ENCODE results near the gene ENKUR.

ENKUR gene

GRCh38 chr10:25049966-25050365, 34.0 kb upstream of the ENKUR start:
- 100% methylated on average over 2 of the region's 2 CpGs for WGBS, 2 experiments (ENCODE audit: insufficient coverage in 2 of 2)
- H3K4me1 ChIP-seq (ENCODE audit: control insufficient read depth, insufficient read depth, low read length, poor library complexity, severe bottlenecking) = no peaks in the 10 kb centered on the region
- no peak overlapping the region for H3K27ac ChIP-seq (ENCODE audit: low read depth, low read length, severe bottlenecking)
- H3K9me3 ChIP-seq (ENCODE audit: control insufficient read depth, low read length) = peaks cover 4% of the 10 kb centered on the region
- no peak overlapping the region for H3K4me3 ChIP-seq (ENCODE audit: extremely low read depth, insufficient read depth, low read length, poor library complexity, severe bottlenecking)
- H3K36me3 ChIP-seq (ENCODE audit: control insufficient read depth, insufficient read depth, low read length) = no peaks in the 10 kb centered on the region

GRCh38 chr10:25048450-25048849, 32.5 kb upstream of the ENKUR start:
- WGBS, 2 experiments (ENCODE audit: insufficient coverage in 2 of 2) = 83 to 88% methylated on average over 3 to 4 of the region's 5 CpGs
- H3K4me3 ChIP-seq (ENCODE audit: extremely low read depth, insufficient read depth, low read length, poor library complexity, severe bottlenecking) = no peak overlapping the region
- no peak overlapping the region for H3K27ac ChIP-seq (ENCODE audit: low read depth, low read length, severe bottlenecking)
- H3K9me3 ChIP-seq (ENCODE audit: control insufficient read depth, low read length) = peaks cover 4% of the 10 kb centered on the region
- H3K36me3 ChIP-seq (ENCODE audit: control insufficient read depth, insufficient read depth, low read length) = no peaks in the 10 kb centered on the region
- H3K4me1 ChIP-seq (ENCODE audit: control insufficient read depth, insufficient read depth, low read length, poor library complexity, severe bottlenecking) = no peaks in the 10 kb centered on the region

GRCh38 chr10:25047591-25048301, 31.8 kb upstream of the ENKUR start:
- no peaks in the 10 kb centered on the region for H3K36me3 ChIP-seq (ENCODE audit: control insufficient read depth, insufficient read depth, low read length)
- peaks cover 4% of the 10 kb centered on the region for H3K9me3 ChIP-seq (ENCODE audit: control insufficient read depth, low read length)
- WGBS, 2 experiments (ENCODE audit: insufficient coverage in 2 of 2) = 83 to 90% methylated on average over 3 to 4 of the region's 4 CpGs
- H3K27ac ChIP-seq (ENCODE audit: low read depth, low read length, severe bottlenecking) = no peak overlapping the region
- no peak overlapping the region for H3K4me3 ChIP-seq (ENCODE audit: extremely low read depth, insufficient read depth, low read length, poor library complexity, severe bottlenecking)
- no peaks in the 10 kb centered on the region for H3K4me1 ChIP-seq (ENCODE audit: control insufficient read depth, insufficient read depth, low read length, poor library complexity, severe bottlenecking)

GRCh38 chr10:25047088-25047487, 31.1 kb upstream of the ENKUR start:
- H3K27ac ChIP-seq (ENCODE audit: low read depth, low read length, severe bottlenecking) = no peak overlapping the region
- H3K4me1 ChIP-seq (ENCODE audit: control insufficient read depth, insufficient read depth, low read length, poor library complexity, severe bottlenecking) = no peaks in the 10 kb centered on the region
- WGBS, 2 experiments (ENCODE audit: insufficient coverage in 2 of 2) = 100% methylated on average over 1 of the region's 2 CpGs; no CpG with 5 or more reads in 1 of the 2 experiments
- H3K9me3 ChIP-seq (ENCODE audit: control insufficient read depth, low read length) = peaks cover 4% of the 10 kb centered on the region
- no peak overlapping the region for H3K4me3 ChIP-seq (ENCODE audit: extremely low read depth, insufficient read depth, low read length, poor library complexity, severe bottlenecking)
- H3K36me3 ChIP-seq (ENCODE audit: control insufficient read depth, insufficient read depth, low read length) = no peaks in the 10 kb centered on the region

- no peaks in the 10 kb centered on the region for H3K36me3 ChIP-seq (ENCODE audit: control insufficient read depth, insufficient read depth, low read length)
- H3K4me1 ChIP-seq (ENCODE audit: control insufficient read depth, insufficient read depth, low read length, poor library complexity, severe bottlenecking) = no peaks in the 10 kb centered on the region
- peaks cover 3% of the 10 kb centered on the region for H3K9me3 ChIP-seq (ENCODE audit: control insufficient read depth, low read length)
- no peak overlapping the region for H3K4me3 ChIP-seq (ENCODE audit: extremely low read depth, insufficient read depth, low read length, poor library complexity, severe bottlenecking)
- WGBS, 2 experiments (ENCODE audit: insufficient coverage in 2 of 2) = 86 to 88% methylated on average over 1 of the region's 1 CpG
- H3K27ac ChIP-seq (ENCODE audit: low read depth, low read length, severe bottlenecking) = no peak overlapping the region
These were observed 30.7 kb upstream of the ENKUR start for GRCh38 chr10:25046641-25047040.

DNA sequence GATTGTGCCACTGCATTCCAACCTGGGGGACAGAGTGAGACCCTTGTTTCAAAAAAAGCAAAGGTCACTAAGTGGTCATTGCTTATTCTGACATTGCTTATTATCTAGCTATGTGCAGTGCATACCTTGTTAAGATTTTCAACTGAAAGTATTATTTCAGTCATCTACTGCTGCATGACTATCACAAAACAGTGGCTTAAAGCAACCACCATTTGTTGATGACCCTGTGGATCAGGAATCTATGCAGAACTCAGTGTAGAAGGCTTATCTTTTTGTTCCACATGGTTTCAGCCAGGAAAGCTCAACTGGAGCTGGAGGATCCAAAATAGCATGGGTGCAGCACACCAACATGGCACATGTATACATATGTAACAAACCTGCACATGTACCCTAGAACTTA, 23.6 kb upstream of the ENKUR start:
- no peak overlapping the region for H3K4me3 ChIP-seq (ENCODE audit: extremely low read depth, insufficient read depth, low read length, poor library complexity, severe bottlenecking)
- no peaks in the 10 kb centered on the region for H3K36me3 ChIP-seq (ENCODE audit: control insufficient read depth, insufficient read depth, low read length)
- no peak overlapping the region for H3K27ac ChIP-seq (ENCODE audit: low read depth, low read length, severe bottlenecking)
- H3K4me1 ChIP-seq (ENCODE audit: control insufficient read depth, insufficient read depth, low read length, poor library complexity, severe bottlenecking) = peaks cover 10% of the 10 kb centered on the region
- H3K9me3 ChIP-seq (ENCODE audit: control insufficient read depth, low read length) = no peaks in the 10 kb centered on the region

- Histone ChIP-seq H3K27ac (ENCODE audit: low read depth, low read length, severe bottlenecking) (no peak overlapping the region), H3K4me3 (ENCODE audit: extremely low read depth, insufficient read depth, low read length, poor library complexity, severe bottlenecking) (no peak overlapping the region), H3K36me3 (ENCODE audit: control insufficient read depth, insufficient read depth, low read length) (no peaks in the 10 kb centered on the region), H3K4me1 (ENCODE audit: control insufficient read depth, insufficient read depth, low read length, poor library complexity, severe bottlenecking) (peaks cover 10% of the 10 kb centered on the region), H3K9me3 (ENCODE audit: control insufficient read depth, low read length) (no peaks in the 10 kb centered on the region)
- WGBS, 2 experiments (ENCODE audit: insufficient coverage in 2 of 2) = no CpG with 5 or more reads among the region's 2 CpGs
These were observed 22.4 kb upstream of the ENKUR start for GRCh38 chr10:25038325-25038724.

GRCh38 chr10:25036381-25036780, 20.4 kb upstream of the ENKUR start:
- Histone ChIP-seq H3K36me3 (ENCODE audit: control insufficient read depth, insufficient read depth, low read length) (no peaks in the 10 kb centered on the region), H3K4me3 (ENCODE audit: extremely low read depth, insufficient read depth, low read length, poor library complexity, severe bottlenecking) (no peak overlapping the region), H3K27ac (ENCODE audit: low read depth, low read length, severe bottlenecking) (no peak overlapping the region), H3K9me3 (ENCODE audit: control insufficient read depth, low read length) (no peaks in the 10 kb centered on the region), H3K4me1 (ENCODE audit: control insufficient read depth, insufficient read depth, low read length, poor library complexity, severe bottlenecking) (peaks cover 10% of the 10 kb centered on the region)
- WGBS, 2 experiments (ENCODE audit: insufficient coverage in 2 of 2) = 22% methylated on average over 1 of the region's 3 CpGs; no CpG with 5 or more reads in 1 of the 2 experiments

DNA sequence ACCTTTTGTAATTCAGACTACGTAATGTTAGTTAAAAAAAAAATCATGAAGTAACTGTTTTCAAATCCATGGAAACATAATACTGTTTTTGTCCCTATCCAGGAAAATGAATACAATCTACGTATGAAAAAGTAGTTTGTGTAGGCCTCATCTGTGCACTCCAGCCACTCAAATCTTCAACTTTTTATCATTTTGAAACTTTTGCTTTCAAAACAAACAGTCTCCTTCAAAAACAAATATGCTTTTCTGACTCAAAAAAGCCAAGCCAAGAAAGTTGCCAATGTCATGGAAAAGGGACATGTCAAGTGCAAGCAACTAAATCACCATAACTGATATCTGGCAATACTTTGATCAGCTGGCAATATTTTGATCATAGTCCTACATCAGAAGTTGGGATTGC, 13.6 kb upstream of the ENKUR start:
- no peaks in the 10 kb centered on the region for H3K36me3 ChIP-seq (ENCODE audit: control insufficient read depth, insufficient read depth, low read length)

GRCh38 chr10:25028711-25029110, 12.8 kb upstream of the ENKUR start:
- 71 to 83% methylated on average over 1 of the region's 1 CpG for WGBS, 2 experiments (ENCODE audit: insufficient coverage in 2 of 2)
- Histone ChIP-seq H3K36me3 (ENCODE audit: control insufficient read depth, insufficient read depth, low read length) (no peaks in the 10 kb centered on the region), H3K4me3 (ENCODE audit: extremely low read depth, insufficient read depth, low read length, poor library complexity, severe bottlenecking) (no peak overlapping the region), H3K9me3 (ENCODE audit: control insufficient read depth, low read length) (no peaks in the 10 kb centered on the region), H3K27ac (ENCODE audit: low read depth, low read length, severe bottlenecking) (no peak overlapping the region), H3K4me1 (ENCODE audit: control insufficient read depth, insufficient read depth, low read length, poor library complexity, severe bottlenecking) (no peaks in the 10 kb centered on the region)

More for the DNA sequence above, 13.6 kb upstream of the ENKUR start:
- Histone ChIP-seq H3K9me3 (ENCODE audit: control insufficient read depth, low read length) (no peaks in the 10 kb centered on the region), H3K27ac (ENCODE audit: low read depth, low read length, severe bottlenecking) (no peak overlapping the region), H3K4me1 (ENCODE audit: control insufficient read depth, insufficient read depth, low read length, poor library complexity, severe bottlenecking) (no peaks in the 10 kb centered on the region), H3K4me3 (ENCODE audit: extremely low read depth, insufficient read depth, low read length, poor library complexity, severe bottlenecking) (no peak overlapping the region)
- no CpG with 5 or more reads among the region's 2 CpGs for WGBS, 2 experiments (ENCODE audit: insufficient coverage in 2 of 2)

- no peaks in the 10 kb centered on the region for H3K36me3 ChIP-seq (ENCODE audit: control insufficient read depth, insufficient read depth, low read length)
- no peak overlapping the region for H3K4me3 ChIP-seq (ENCODE audit: extremely low read depth, insufficient read depth, low read length, poor library complexity, severe bottlenecking)
- no CpG with 5 or more reads among the region's 1 CpG for WGBS, 2 experiments (ENCODE audit: insufficient coverage in 2 of 2)
- H3K27ac ChIP-seq (ENCODE audit: low read depth, low read length, severe bottlenecking) = no peak overlapping the region
- no peaks in the 10 kb centered on the region for H3K4me1 ChIP-seq (ENCODE audit: control insufficient read depth, insufficient read depth, low read length, poor library complexity, severe bottlenecking)
- H3K9me3 ChIP-seq (ENCODE audit: control insufficient read depth, low read length) = no peaks in the 10 kb centered on the region
These were observed 10.5 kb upstream of the ENKUR start for GRCh38 chr10:25026463-25026862.
